Breast epithelium (tissue), 4 donors: ENCODE measurements around the gene FHIT. TPM values are rescaled to one million over a fixed set of nuclear protein-coding genes. Genes with fewer than 3 reads are reported as not detected.

Source experiments
- DNase-seq, 2 donors: peaks; one replicate each; pipeline ENCODE4 v3.0.0-alpha.2; 2019; ENCODE audit warnings: low spot score in 2 of 2
- H3K27ac ChIP-seq, 2 donors: fragments of 200-600 bp; sonication (generic) in 1 of 2; one replicate each; pipeline ENCODE4 v1.5.1; 2016 to 2019; ENCODE audit warnings: mild to moderate bottlenecking in 1 of 2
- H3K27me3 ChIP-seq, 2 donors: fragments of 200-600 bp; sonication (generic) in 1 of 2; one replicate each; pipeline versions ENCODE4 v1.5.1 to v1.6.0; 2017 to 2019; ENCODE audit warnings: control low read depth in 1 of 2, mild to moderate bottlenecking in 1 of 2
- H3K36me3 ChIP-seq: fragments of 200-600 bp; one replicate; pipeline ENCODE4 v1.5.1; 2019
- H3K4me1 ChIP-seq, 2 donors: fragments of 200-600 bp; sonication (generic); one replicate each; pipeline ENCODE4 v1.5.1; 2016 to 2019; ENCODE audit warnings: control low read depth in 1 of 2
- H3K4me3 ChIP-seq, 3 donors: fragments of 200-600 bp; sonication (generic); 1 replicate in 2 of 3; 2 replicates in 1 of 3; pipeline ENCODE4 v1.5.1; 2016 to 2019; ENCODE audit warnings: mild to moderate bottlenecking in 3 of 3, moderate library complexity in 2 of 3
- H3K9me3 ChIP-seq, 2 donors: fragments of 200-600 bp; sonication (generic) in 1 of 2; one replicate each; pipeline ENCODE4 v1.5.1; 2016 to 2019; ENCODE audit warnings: control low read depth in 1 of 2
- CTCF ChIP-seq, 3 donors: fragments of 450-650 bp; IDR thresholded peaks; one replicate each; pipeline ENCODE4 v1.5.1; 2016 to 2017; ENCODE audit warnings: antibody characterized with exemption in 3 of 3, mild to moderate bottlenecking in 3 of 3, moderate library complexity in 3 of 3
- POLR2A ChIP-seq: fragments of 450-650 bp; IDR thresholded peaks from one replicate; pipeline ENCODE4 v1.6.1; 2016; ENCODE audit warnings: antibody characterized with exemption, mild to moderate bottlenecking, moderate library complexity
- POLR2AphosphoS5 ChIP-seq, 3 donors: sonication (generic); formaldehyde crosslinking; IDR thresholded peaks; one replicate each; pipeline ENCODE4 v1.6.1; 2017; ENCODE audit warnings: antibody characterized with exemption in 3 of 3
- intact Hi-C: fragments of 100-400 bp; cut with DNase I; formaldehyde crosslinking; loops from one replicate; pipeline ENCODE4 v1.15.1; 2023; ENCODE audit warnings: low total_unique reads
- total RNA-seq, 3 donors: library from RNA; depleted of rRNA; stranded (reverse); fragments of >200 nt; gene quantifications; one replicate each; pipeline ENCODE4 v1.1.0, GENCODE V29; 2016

FHIT gene
- total RNA-seq, 3 donors from 2014 or later, result 9.0 to 19.2 (median 17.7) TPM

- no peaks in the 10 kb centered on the region for H3K9me3 ChIP-seq
- no peaks in the 10 kb centered on the region for H3K4me1 ChIP-seq
- H3K27ac ChIP-seq, result no peak overlapping the region
- no peaks in the 10 kb centered on the region for H3K36me3 ChIP-seq
- no peak overlapping the region for H3K4me3 ChIP-seq
- no peaks in the 10 kb centered on the region for H3K27me3 ChIP-seq
- DNase-seq, result no peak
- intact Hi-C loops, result no loop called here
- TF ChIP-seq CTCF (IDR thresholded peaks at IDR 0.05), result no peak
- TF ChIP-seq POLR2AphosphoS5 (IDR thresholded peaks at IDR 0.05), result no peak
- no peak for TF ChIP-seq POLR2A
Measured at GRCh38 chr3:60395173-60395762, 856.0 kb downstream of the FHIT start.

DNA sequence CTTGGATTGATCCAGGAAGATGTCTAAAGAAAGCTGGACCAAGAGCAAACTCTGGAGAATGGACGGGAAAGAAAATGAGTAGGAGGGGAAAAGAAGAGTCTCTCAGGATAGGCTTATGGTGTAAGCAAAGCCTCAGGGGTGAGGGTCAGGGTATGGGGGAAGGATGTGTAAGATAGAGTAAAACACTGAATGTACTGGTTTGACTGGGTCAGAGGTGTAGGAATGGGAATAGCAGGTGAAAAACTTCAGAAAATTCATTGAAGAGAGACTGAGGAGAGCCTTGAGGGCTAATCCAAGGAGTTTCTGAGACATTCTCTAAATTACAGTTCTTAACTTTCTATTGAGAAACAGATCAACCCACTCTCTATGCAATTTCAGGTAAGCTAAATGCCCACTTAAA is 857.3 kb downstream of the FHIT start:
- Histone ChIP-seq H3K27ac (no peak overlapping the region), H3K27me3 (no peaks in the 10 kb centered on the region), H3K4me1 (no peaks in the 10 kb centered on the region), H3K9me3 (no peaks in the 10 kb centered on the region), H3K4me3 (no peak overlapping the region), H3K36me3 (no peaks in the 10 kb centered on the region)
- DNase-seq, result no peak
- intact Hi-C loops, result no loop called here
- TF ChIP-seq CTCF (IDR thresholded peaks at IDR 0.05), result no peak
- no peak for TF ChIP-seq POLR2A
- no peak for TF ChIP-seq POLR2AphosphoS5 (IDR thresholded peaks at IDR 0.05)

GRCh38 chr3:60392501-60392900 is 858.8 kb downstream of the FHIT start:
- Histone ChIP-seq H3K9me3 (no peaks in the 10 kb centered on the region), H3K4me3 (no peak overlapping the region), H3K27ac (no peak overlapping the region), H3K27me3 (no peaks in the 10 kb centered on the region), H3K36me3 (no peaks in the 10 kb centered on the region), H3K4me1 (no peaks in the 10 kb centered on the region)
- DNase-seq, result no peak
- TF ChIP-seq POLR2A (no peak), CTCF (IDR thresholded peaks at IDR 0.05) (no peak), POLR2AphosphoS5 (IDR thresholded peaks at IDR 0.05) (no peak)
- intact Hi-C loops, result no loop called here

GRCh38 chr3:60391292-60391691 is 860.0 kb downstream of the FHIT start:
- Histone ChIP-seq H3K4me1 (no peaks in the 10 kb centered on the region), H3K27ac (no peak overlapping the region), H3K4me3 (no peak overlapping the region), H3K27me3 (no peaks in the 10 kb centered on the region), H3K36me3 (no peaks in the 10 kb centered on the region), H3K9me3 (no peaks in the 10 kb centered on the region)
- TF ChIP-seq POLR2A (no peak), CTCF (IDR thresholded peaks at IDR 0.05) (no peak), POLR2AphosphoS5 (IDR thresholded peaks at IDR 0.05) (no peak)
- DNase-seq, result no peak
- intact Hi-C loops, result no loop called here

GRCh38 chr3:60388731-60389130 is 862.5 kb downstream of the FHIT start:
- Histone ChIP-seq H3K4me3 (no peak overlapping the region), H3K27me3 (no peaks in the 10 kb centered on the region), H3K4me1 (no peaks in the 10 kb centered on the region), H3K27ac (no peak overlapping the region), H3K9me3 (no peaks in the 10 kb centered on the region), H3K36me3 (no peaks in the 10 kb centered on the region)
- TF ChIP-seq POLR2A (no peak), POLR2AphosphoS5 (IDR thresholded peaks at IDR 0.05) (no peak), CTCF (IDR thresholded peaks at IDR 0.05) (no peak)
- intact Hi-C loops, result no loop called here
- no peak for DNase-seq
